Measurements from ENCODE around the gene LARGE1.

The LARGE1 gene

GRCh38 chr22:33952776-33953175, 32.5 kb upstream of the LARGE1 start:
- no peak overlapping the region for H3K4me3 ChIP-seq (ENCODE audit: low read depth, low read length)
- H3K36me3 ChIP-seq (replicated peaks), result no peaks in the 10 kb centered on the region
- in situ Hi-C loops (cut with HindIII; ENCODE audit: low pct_ligation_motif_present, low sequenced_read_pairs), result no loop called here
- no peak for DNase-seq
- no peaks in the 10 kb centered on the region for H3K27me3 ChIP-seq (replicated peaks)
- TF ChIP-seq, protein P1, sequence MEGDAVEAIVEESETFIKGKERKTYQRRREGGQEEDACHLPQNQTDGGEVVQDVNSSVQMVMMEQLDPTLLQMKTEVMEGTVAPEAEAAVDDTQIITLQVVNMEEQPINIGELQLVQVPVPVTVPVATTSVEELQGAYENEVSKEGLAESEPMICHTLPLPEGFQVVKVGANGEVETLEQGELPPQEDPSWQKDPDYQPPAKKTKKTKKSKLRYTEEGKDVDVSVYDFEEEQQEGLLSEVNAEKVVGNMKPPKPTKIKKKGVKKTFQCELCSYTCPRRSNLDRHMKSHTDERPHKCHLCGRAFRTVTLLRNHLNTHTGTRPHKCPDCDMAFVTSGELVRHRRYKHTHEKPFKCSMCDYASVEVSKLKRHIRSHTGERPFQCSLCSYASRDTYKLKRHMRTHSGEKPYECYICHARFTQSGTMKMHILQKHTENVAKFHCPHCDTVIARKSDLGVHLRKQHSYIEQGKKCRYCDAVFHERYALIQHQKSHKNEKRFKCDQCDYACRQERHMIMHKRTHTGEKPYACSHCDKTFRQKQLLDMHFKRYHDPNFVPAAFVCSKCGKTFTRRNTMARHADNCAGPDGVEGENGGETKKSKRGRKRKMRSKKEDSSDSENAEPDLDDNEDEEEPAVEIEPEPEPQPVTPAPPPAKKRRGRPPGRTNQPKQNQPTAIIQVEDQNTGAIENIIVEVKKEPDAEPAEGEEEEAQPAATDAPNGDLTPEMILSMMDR (IDR thresholded peaks at IDR 0.05; ENCODE audit: low read depth, low read length, missing control alignments), result no peak
- no peak overlapping the region for H3K27ac ChIP-seq

GRCh38 chr22:33940741-33941140, 20.5 kb upstream of the LARGE1 start:
- H3K36me3 ChIP-seq (replicated peaks), result no peaks in the 10 kb centered on the region
- TF ChIP-seq, protein P1 (IDR thresholded peaks at IDR 0.05; ENCODE audit: low read depth, low read length, missing control alignments), result no peak
- no peak for DNase-seq
- H3K27ac ChIP-seq, result no peak overlapping the region
- in situ Hi-C loops (cut with HindIII; ENCODE audit: low pct_ligation_motif_present, low sequenced_read_pairs), result no loop called here
- H3K27me3 ChIP-seq (replicated peaks), result no peaks in the 10 kb centered on the region
- no peak overlapping the region for H3K4me3 ChIP-seq (ENCODE audit: low read depth, low read length)

DNA sequence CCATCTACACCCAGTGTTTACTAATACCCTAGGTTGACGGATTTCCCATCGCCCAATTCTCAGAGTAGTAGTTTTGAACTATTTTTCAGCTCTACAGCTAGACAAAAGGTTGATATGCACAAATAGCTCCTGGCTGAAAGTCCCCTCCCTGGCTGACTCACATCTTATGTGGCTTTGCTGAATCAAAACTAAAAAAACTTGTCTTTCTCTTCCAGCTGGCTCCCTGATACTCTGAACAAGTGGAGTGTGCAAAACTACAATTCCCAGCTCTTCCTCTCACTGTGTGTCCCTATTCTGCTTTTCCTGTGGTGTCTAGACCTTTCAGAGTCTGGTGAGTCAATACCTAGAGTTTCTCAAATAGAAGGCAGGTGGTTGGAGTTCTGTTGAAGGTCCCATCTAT, 12.7 kb upstream of the LARGE1 start:
- in situ Hi-C loops (cut with HindIII; ENCODE audit: low pct_ligation_motif_present, low sequenced_read_pairs), result no loop called here
- Histone ChIP-seq H3K27ac (no peak overlapping the region), H3K27me3 (replicated peaks) (no peaks in the 10 kb centered on the region), H3K36me3 (replicated peaks) (no peaks in the 10 kb centered on the region), H3K4me3 (ENCODE audit: low read depth, low read length) (no peak overlapping the region)
- no peak for DNase-seq
- TF ChIP-seq, protein P1 (IDR thresholded peaks at IDR 0.05; ENCODE audit: low read depth, low read length, missing control alignments), result no peak

DNA sequence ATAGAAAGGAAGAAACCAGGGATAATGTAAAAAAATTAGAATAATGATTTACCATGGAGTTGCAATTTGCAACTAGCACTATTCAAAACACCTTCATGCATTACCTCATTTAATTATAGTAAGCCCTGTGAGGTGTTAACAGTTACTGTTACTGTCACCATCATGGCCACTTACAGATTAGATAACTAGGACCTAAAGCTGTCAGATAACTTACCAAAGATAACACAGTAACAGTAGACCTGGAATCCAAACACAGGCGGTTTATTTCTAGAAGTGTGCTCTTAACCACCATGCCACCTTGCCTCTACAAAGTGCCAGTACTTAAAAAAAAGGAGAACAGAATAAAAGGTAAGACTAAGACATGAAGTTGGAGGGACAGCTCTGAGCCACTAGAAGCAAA, 11.1 kb upstream of the LARGE1 start:
- H3K36me3 ChIP-seq (replicated peaks), result no peaks in the 10 kb centered on the region
- H3K27me3 ChIP-seq (replicated peaks), result no peaks in the 10 kb centered on the region
- DNase-seq, result no peak
- no peak overlapping the region for H3K27ac ChIP-seq
- H3K4me3 ChIP-seq (ENCODE audit: low read depth, low read length), result no peak overlapping the region
- in situ Hi-C loops (cut with HindIII; ENCODE audit: low pct_ligation_motif_present, low sequenced_read_pairs), result no loop called here
- TF ChIP-seq, protein P1 (IDR thresholded peaks at IDR 0.05; ENCODE audit: low read depth, low read length, missing control alignments), result no peak

GRCh38 chr22:33927752-33928151, 7.5 kb upstream of the LARGE1 start:
- DNase-seq, result no peak
- in situ Hi-C loops (cut with HindIII; ENCODE audit: low pct_ligation_motif_present, low sequenced_read_pairs), result no loop called here

GRCh38 chr22:33925194-33925593, 4.9 kb upstream of the LARGE1 start:
- Histone ChIP-seq H3K27ac (no peak overlapping the region), H3K4me3 (ENCODE audit: low read depth, low read length) (no peak overlapping the region), H3K27me3 (replicated peaks) (no peaks in the 10 kb centered on the region), H3K36me3 (replicated peaks) (no peaks in the 10 kb centered on the region)
- no peak for DNase-seq
- in situ Hi-C loops (cut with HindIII; ENCODE audit: low pct_ligation_motif_present, low sequenced_read_pairs), result no loop called here
- TF ChIP-seq, protein P1 (IDR thresholded peaks at IDR 0.05; ENCODE audit: low read depth, low read length, missing control alignments), result no peak

More at GRCh38 chr22:33927752-33928151, 7.5 kb upstream of the LARGE1 start:
- Histone ChIP-seq H3K36me3 (replicated peaks) (no peaks in the 10 kb centered on the region), H3K27me3 (replicated peaks) (no peaks in the 10 kb centered on the region), H3K4me3 (ENCODE audit: low read depth, low read length) (no peak overlapping the region), H3K27ac (no peak overlapping the region)
- TF ChIP-seq, protein P1 (IDR thresholded peaks at IDR 0.05; ENCODE audit: low read depth, low read length, missing control alignments), result no peak

Measured in brain microvascular endothelial cell (primary cell).